Keratinocyte (primary cell): Measurements from ENCODE around the gene LYPD6. TPM values are rescaled to one million over a fixed set of nuclear protein-coding genes. Genes with fewer than 3 reads are reported as not detected.

ENCODE experiments used
- DNase-seq: peaks from one replicate; pipeline ENCODE4 v3.0.0-alpha.2; 2011; ENCODE audit warnings: low read depth, missing footprints, low spot score
- FAIRE-seq: peaks from 2 replicates; lab custom pipeline; 2011; peaks lifted over from hg19 to GRCh38; lab: Jason Lieb, UNC
- H2AFZ ChIP-seq: 2 replicates; pipeline ENCODE4 v1.6.0; 2012; ENCODE audit warnings: low read length, control low read depth, inconsistent platforms; ENCODE audit not compliant: control insufficient read depth
- H3K27ac ChIP-seq: 2 replicates; pipeline ENCODE4 v1.5.1; 2011; ENCODE audit warnings: low read length; ENCODE audit not compliant: control insufficient read depth, insufficient read depth
- H3K27me3 ChIP-seq: 3 replicates; pipeline ENCODE4 v1.6.0; 2011; ENCODE audit warnings: low read length; ENCODE audit not compliant: control insufficient read depth, insufficient read depth; ENCODE audit errors: extremely low read depth
- H3K36me3 ChIP-seq, 2 experiments: 2 replicates in 1 of 2; 3 replicates in 1 of 2; pipeline ENCODE4 v1.5.1; 2011; ENCODE audit warnings: low read length in 2 of 2, mild to moderate bottlenecking in 1 of 2; ENCODE audit not compliant: control insufficient read depth in 2 of 2, insufficient read depth in 2 of 2; ENCODE audit errors: extremely low read depth in 1 of 2
- H3K4me1 ChIP-seq: 3 replicates; pipeline ENCODE4 v1.5.1; 2011; ENCODE audit warnings: low read length; ENCODE audit not compliant: control insufficient read depth, insufficient read depth; ENCODE audit errors: extremely low read depth
- H3K4me2 ChIP-seq: 3 replicates; pipeline ENCODE4 v1.6.0; 2011; ENCODE audit warnings: low read depth, low read length; ENCODE audit not compliant: control insufficient read depth, insufficient read depth; ENCODE audit errors: extremely low read depth
- H3K4me3 ChIP-seq, 3 experiments: fragments of 200-600 bp in 1 of 3; sonication (generic) in 1 of 3; 2 replicates in 2 of 3; 3 replicates in 1 of 3; pipeline ENCODE4 v1.5.1; 2011 to 2016; ENCODE audit warnings: low read length in 3 of 3, mild to moderate bottlenecking in 3 of 3, control low read depth in 2 of 3, inconsistent platforms in 1 of 3, low read depth in 1 of 3, mixed read lengths in 1 of 3, mixed run types in 1 of 3, moderate library complexity in 1 of 3; ENCODE audit not compliant: control insufficient read depth in 2 of 3, insufficient read depth in 2 of 3; ENCODE audit errors: extremely low read depth in 1 of 3
- H3K79me2 ChIP-seq: 2 replicates; pipeline ENCODE4 v1.6.0; 2012; ENCODE audit warnings: low read length; ENCODE audit not compliant: control insufficient read depth, insufficient read depth
- H3K9ac ChIP-seq: 3 replicates; pipeline ENCODE4 v1.6.0; 2011; ENCODE audit warnings: low read length; ENCODE audit not compliant: control insufficient read depth, insufficient read depth; ENCODE audit errors: extremely low read depth
- H3K9me1 ChIP-seq: 3 replicates; pipeline ENCODE4 v1.6.0; 2011; ENCODE audit warnings: low read length; ENCODE audit not compliant: control insufficient read depth, insufficient read depth; ENCODE audit errors: extremely low read depth
- H3K9me3 ChIP-seq: 2 replicates; pipeline ENCODE4 v1.5.1; 2012; ENCODE audit warnings: low read depth, low read length; ENCODE audit not compliant: control insufficient read depth
- H4K20me1 ChIP-seq: 3 replicates; pipeline ENCODE4 v1.6.0; 2011; ENCODE audit warnings: low read length; ENCODE audit not compliant: control insufficient read depth, insufficient read depth; ENCODE audit errors: extremely low read depth
- CTCF ChIP-seq, 3 experiments: IDR thresholded peaks in 1 of 3; conservative IDR thresholded peaks in 1 of 3; optimal IDR thresholded peaks in 1 of 3; 2 replicates in 2 of 3; 3 replicates in 1 of 3; pipeline versions ENCODE3 to v1.5.1; 2011; ENCODE audit warnings: low read length in 3 of 3, mild to moderate bottlenecking in 3 of 3, moderate library complexity in 2 of 3, control low read depth in 1 of 3, inconsistent platforms in 1 of 3; ENCODE audit not compliant: insufficient read depth in 2 of 3; ENCODE audit errors: extremely low read depth in 1 of 3
- EZH2 ChIP-seq: IDR thresholded peaks from one replicate; pipeline ENCODE4 v1.6.1; 2012; ENCODE audit warnings: inconsistent platforms, mild to moderate bottlenecking, low read length, moderate library complexity
- dilution Hi-C: fragments of 300-500 bp; cut with MboI; formaldehyde crosslinking; loops from one replicate; pipeline ENCODE4 v1.7.0; 2020; ENCODE audit warnings: low sequenced_read_pairs; ENCODE audit not compliant: extremely low pct_ligation_motif_present
- polyA plus RNA-seq, 5 experiments: library from polyadenylated mRNA; depleted of rRNA in 3 of 5; stranded (reverse) in 3 of 5; stranded (forward) in 1 of 5; unstranded in 1 of 5; fragments of >200 nt; gene quantifications; 1 replicate in 1 of 5; 2 replicates in 3 of 5; 3 replicates in 1 of 5; pipeline versions ENCODE4 v1.2.1 to v1.2.3, GENCODE V29; 2011 to 2012; ENCODE audit warnings: missing spikeins in 2 of 5, low read depth in 1 of 5, low replicate concordance in 1 of 5

LYPD6 gene
- polyA plus RNA-seq, 1 donor (not counting 4 experiments of a cell fraction or from before 2014, with no cell fraction given) = 3.5 TPM

GRCh38 chr2:149329489-149330126, 779 bp upstream of the LYPD6 start:
- H3K9ac ChIP-seq = peak overlapping the region; percentile 50

DNA sequence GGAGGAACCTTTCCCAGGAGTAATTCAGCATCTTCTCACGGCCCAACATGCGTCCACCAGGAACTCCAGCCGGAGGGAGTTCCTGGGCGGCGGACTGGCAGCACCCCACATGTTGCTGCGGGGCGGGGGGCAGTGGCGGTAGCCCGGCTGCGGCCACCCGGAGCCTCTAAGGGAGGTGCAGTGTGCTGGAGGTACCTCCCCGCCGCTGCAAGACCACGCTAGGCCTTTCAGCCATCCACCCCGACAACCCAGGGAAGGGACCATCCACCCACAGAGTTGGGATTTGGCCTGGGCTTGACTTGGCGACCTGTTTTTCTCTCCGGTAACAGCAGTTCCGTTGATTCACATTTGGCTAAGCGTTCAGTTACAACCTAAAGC, 625 bp downstream of the LYPD6 start:
- Histone ChIP-seq H3K79me2 (no peaks in the 10 kb centered on the region), H3K4me2 (peak overlapping the region; percentile 91), H3K9ac (peak overlapping the region; percentile 68), H2AFZ (peak overlapping the region; percentile 85), H3K9me1 (no peaks in the 10 kb centered on the region), H3K9me3 (no peaks in the 10 kb centered on the region), H3K4me1 (peaks cover 15% of the 10 kb centered on the region), H3K4me3 (peak overlapping the region; percentile 58 to 88 (median 80)), H3K36me3 (no peaks in the 10 kb centered on the region), H3K27ac (no peak overlapping the region), H4K20me1 (no peaks in the 10 kb centered on the region), H3K27me3 (no peaks in the 10 kb centered on the region)
- no peak for TF ChIP-seq EZH2
- DNase-seq = no peak
- FAIRE-seq = no peak
- dilution Hi-C loops = no loop called here

More at GRCh38 chr2:149329489-149330126, 779 bp upstream of the LYPD6 start:
- H3K4me3 ChIP-seq = peak overlapping the region; percentile 58 to 88 (median 84)
- H3K79me2 ChIP-seq = no peaks in the 10 kb centered on the region
- peak overlapping the region; percentile 91 for H3K4me2 ChIP-seq
- dilution Hi-C loops = no loop called here
- no peak overlapping the region for H3K27ac ChIP-seq
- peak; percentile 57 for FAIRE-seq
- peaks cover 15% of the 10 kb centered on the region for H3K4me1 ChIP-seq
- no peaks in the 10 kb centered on the region for H4K20me1 ChIP-seq
- H3K9me3 ChIP-seq = no peaks in the 10 kb centered on the region
- no peak for TF ChIP-seq EZH2
- peak in 1 of 3 experiments; percentile 41 for TF ChIP-seq CTCF (optimal IDR thresholded peaks at IDR 0.05 in 1 of 3, IDR thresholded peaks at IDR 0.05 in 1 of 3, conservative IDR thresholded peaks at IDR 0.05 in 1 of 3; ENCODE audit: extremely low read depth in 1 of 3, insufficient read depth in 2 of 3, low read length in 3 of 3)
- DNase-seq = peak; percentile 26
- H3K36me3 ChIP-seq = no peaks in the 10 kb centered on the region
- no peaks in the 10 kb centered on the region for H3K27me3 ChIP-seq
- no peaks in the 10 kb centered on the region for H3K9me1 ChIP-seq
- H2AFZ ChIP-seq = peak overlapping the region; percentile 91

GRCh38 chr2:149332364-149332763, 2.0 kb downstream of the LYPD6 start:
- H3K4me3 ChIP-seq = no peak overlapping the region
- H4K20me1 ChIP-seq = no peaks in the 10 kb centered on the region
- DNase-seq (no peak), FAIRE-seq (peak; percentile 32)
- TF ChIP-seq EZH2 (no peak), CTCF (optimal IDR thresholded peaks at IDR 0.05 in 1 of 3, IDR thresholded peaks at IDR 0.05 in 1 of 3, conservative IDR thresholded peaks at IDR 0.05 in 1 of 3; ENCODE audit: extremely low read depth in 1 of 3, insufficient read depth in 2 of 3, low read length in 3 of 3) (no peak)
- no peak overlapping the region for H3K9ac ChIP-seq
- no peak overlapping the region for H2AFZ ChIP-seq
- H3K27ac ChIP-seq = no peak overlapping the region
- H3K36me3 ChIP-seq = no peaks in the 10 kb centered on the region
- H3K27me3 ChIP-seq = no peaks in the 10 kb centered on the region
- dilution Hi-C loops = no loop called here
- no peaks in the 10 kb centered on the region for H3K79me2 ChIP-seq
- no peaks in the 10 kb centered on the region for H3K9me3 ChIP-seq
- H3K4me1 ChIP-seq = peaks cover 15% of the 10 kb centered on the region
- no peak overlapping the region for H3K4me2 ChIP-seq
- H3K9me1 ChIP-seq = no peaks in the 10 kb centered on the region
